GM21786 (cell line): ENCODE data around the gene PRR15L.
"Not testable (repeated sequence)": the region's sequence is repeated elsewhere in the genome, so short reads cannot be mapped to it uniquely, and the experiment has no call there.

Experiments
- ATAC-seq: cut with Tn5 transposase; IDR thresholded peaks from one replicate; pipeline ENCODE4 v1.9.1; 2021; ENCODE audit not compliant: unreplicated experiment

PRR15L gene

GRCh38 chr17:47957591-47958490 is at the start of gene PRR15L:
TSS of gene PRR15L (minus strand) at chr17:47957883. CDS start at chr17:47953234, 4,649 bp downstream.
- no peak for ATAC-seq

GRCh38 chr17:48006936-48007709 is 49.4 kb upstream of the PRR15L start:
- ATAC-seq = no peak

GRCh38 chr17:48004983-48005382 is 47.3 kb upstream of the PRR15L start:
- ATAC-seq = no peak

- ATAC-seq = no peak
These were observed 45.9 kb upstream of the PRR15L start for GRCh38 chr17:48003417-48004151.

DNA sequence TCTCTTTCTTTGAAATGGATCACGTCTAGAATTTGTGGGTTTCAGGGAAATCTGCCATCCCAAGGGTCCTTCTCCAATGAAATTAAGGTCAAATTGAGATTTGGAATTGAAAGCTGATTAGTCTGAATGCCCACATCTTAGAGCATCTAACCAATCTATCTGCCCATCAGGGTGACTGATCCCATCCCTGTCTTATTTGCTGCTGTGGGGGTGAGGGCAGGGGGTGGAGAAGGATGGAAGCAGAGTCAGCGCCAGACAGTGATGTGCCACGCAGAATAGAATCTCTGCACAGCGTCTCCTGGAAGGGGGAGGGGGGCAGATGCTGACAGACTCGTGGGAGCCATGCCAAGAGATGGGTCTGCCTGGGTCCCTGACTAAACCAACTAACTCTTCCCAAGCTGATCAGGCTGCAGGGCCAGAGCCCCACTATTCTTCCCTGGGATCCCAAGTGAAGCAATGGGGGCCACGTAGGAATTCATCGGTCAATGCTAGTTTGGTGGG is 45.3 kb upstream of the PRR15L start:
- no peak for ATAC-seq

GRCh38 chr17:48002266-48002915 is 44.7 kb upstream of the PRR15L start:
- ATAC-seq = peak; percentile 58

DNA sequence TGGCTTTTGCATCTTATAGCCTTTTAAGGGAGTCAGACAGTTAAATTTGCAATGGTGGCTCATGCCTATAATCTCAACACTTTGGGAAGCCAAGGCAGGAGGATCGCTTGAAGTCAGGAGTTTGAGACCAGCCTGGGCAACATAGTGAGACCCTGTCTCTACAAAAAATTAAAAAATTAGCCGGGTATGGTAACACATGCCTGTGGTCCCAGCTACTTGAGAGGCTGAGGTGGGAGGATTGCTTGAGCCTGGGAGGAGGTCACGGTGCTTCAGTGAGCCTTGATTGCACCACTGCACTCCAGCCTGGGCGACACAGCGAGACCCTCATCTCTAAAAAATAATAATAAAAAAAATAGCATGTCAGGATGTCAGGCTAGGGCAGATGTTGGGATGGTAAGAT is 44.0 kb upstream of the PRR15L start:
- ATAC-seq = not testable (repeated sequence)

- no peak for ATAC-seq
These were observed 43.5 kb upstream of the PRR15L start for GRCh38 chr17:48001197-48001596.

DNA sequence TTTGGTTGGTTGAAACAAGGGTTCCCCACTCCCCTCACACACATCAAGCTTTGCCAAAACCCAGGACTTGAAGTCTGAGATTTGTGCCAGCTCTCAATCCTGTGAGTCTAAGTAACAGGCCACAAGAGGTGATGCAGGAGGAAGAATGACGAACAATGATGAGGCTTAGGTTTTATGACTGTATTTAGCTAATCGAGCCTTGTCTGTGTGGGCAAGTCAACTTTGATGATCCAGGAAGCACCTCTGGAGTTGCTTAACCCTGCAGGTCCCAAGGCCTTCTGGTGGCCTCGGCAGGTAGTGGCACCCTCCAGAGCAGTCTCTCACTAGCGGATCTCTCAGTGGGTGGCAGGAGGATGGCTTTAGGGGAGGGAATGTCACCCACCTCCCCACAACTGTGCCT is 41.9 kb upstream of the PRR15L start:
- ATAC-seq = no peak

DNA sequence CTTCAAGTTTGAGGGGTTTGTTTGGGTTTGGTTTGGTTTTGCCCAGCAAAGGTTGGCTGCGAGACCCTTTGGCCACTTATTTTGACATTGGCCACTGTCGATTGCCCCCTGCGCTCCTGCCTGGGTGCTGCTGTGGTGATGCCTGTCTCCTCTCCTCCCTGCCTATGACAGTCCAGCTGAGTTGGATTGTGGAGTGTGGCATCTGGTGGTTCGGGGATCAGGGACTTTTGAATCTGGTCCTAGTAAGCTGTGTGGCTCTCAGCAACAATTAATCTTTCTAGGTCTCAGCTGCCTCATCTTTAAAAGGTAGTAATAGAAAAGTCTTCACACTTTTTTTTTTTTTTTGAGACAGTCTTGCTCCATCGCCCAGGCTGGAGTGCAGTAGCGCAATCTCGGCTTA is 40.4 kb upstream of the PRR15L start:
- no peak for ATAC-seq

- ATAC-seq = no peak
These were observed 39.9 kb upstream of the PRR15L start for GRCh38 chr17:47997586-47997985.

DNA sequence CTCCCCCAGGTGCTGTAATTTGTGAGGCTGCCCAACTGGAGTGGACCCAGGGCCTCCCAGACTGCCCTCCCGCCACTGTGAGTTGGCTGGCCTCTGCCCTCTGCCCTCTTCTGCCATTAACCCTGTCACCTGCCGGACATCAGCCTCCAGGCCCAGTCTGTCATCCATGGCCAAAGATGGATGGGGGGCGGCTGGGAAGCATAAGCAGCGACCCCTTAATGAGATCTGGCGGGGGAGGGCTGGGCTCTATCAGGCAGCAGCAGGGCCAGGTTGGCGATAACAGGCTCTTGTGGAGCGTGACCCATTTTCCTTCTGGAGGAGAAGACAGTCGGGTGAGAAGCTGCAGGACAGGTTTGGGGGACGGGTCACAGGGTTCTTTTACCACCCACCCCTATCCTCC is 38.5 kb upstream of the PRR15L start:
- no peak for ATAC-seq

DNA sequence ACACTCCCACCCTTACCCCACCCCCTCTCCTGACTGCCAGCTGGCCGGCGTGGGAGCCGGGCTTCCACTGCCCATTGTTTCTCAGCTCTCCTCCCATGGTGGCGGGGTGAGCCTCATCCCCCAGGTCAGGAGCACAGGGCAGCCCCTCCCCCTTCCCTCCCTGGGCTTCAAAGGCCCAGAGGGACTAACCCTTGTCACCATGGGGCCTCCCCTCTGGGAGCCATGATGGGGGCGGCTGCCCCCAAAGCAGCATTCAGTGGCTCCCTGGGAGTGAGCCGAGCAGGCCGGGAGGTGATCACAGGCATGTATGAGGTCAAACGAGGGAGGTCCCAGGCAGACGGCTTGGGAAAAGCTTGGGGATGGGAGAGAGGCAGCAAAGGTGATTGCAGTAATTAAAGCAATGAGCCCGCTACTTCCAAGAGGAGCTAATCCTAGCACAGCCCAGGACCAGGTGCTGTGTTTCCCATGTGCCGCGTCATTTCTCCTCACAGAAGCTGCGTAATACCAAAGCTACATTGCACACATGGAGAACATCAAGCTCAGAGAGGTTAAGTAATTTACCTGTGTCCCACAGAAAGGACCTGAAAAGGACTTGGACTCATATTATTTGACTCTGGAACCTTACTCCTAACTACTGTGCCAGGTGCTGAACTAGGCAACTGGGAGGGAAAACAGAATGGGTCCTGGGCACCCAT is 37.7 kb upstream of the PRR15L start:
- ATAC-seq = no peak

- ATAC-seq = no peak
These were observed 37.0 kb upstream of the PRR15L start for GRCh38 chr17:47994724-47995123.

- ATAC-seq = no peak
These were observed 36.3 kb upstream of the PRR15L start for GRCh38 chr17:47993964-47994363.

- ATAC-seq = no peak
These were observed 35.4 kb upstream of the PRR15L start for GRCh38 chr17:47993031-47993564.

DNA sequence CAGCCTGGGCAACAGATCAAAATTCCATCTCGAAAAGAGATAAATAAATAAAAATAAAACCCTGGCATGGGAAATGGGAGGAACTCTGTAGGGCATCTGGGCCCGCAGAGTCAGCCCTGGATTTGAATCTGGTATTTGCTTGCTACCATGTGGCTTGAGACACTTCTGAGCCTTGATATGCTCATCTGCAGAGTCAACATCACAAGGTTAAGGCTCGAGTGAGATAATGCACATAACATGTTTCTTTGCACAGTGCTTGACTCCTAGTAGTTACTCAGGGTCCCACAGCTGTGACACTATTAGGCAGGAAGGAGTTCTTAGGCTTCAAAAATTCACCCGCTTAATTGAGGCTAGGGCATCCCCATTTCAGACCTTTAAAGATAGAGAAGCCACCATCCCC is 34.5 kb upstream of the PRR15L start:
- no peak for ATAC-seq

- ATAC-seq = no peak
These were observed 33.5 kb upstream of the PRR15L start for GRCh38 chr17:47990962-47991731.

GRCh38 chr17:47989700-47990099 is 32.0 kb upstream of the PRR15L start:
- no peak for ATAC-seq
